Upper lobe of right lung (tissue), 1 donor: ENCODE measurements around the gene CFLAR. TPM values are rescaled to one million over a fixed set of nuclear protein-coding genes. Genes with fewer than 3 reads are reported as not detected.

Experiments used
- ATAC-seq: fragments of 200-7000 bp; cut with Tn5 transposase; one replicate; pipeline ENCODE4 v1.9.1; 2020; ENCODE audit warnings: mild to moderate bottlenecking, moderate library complexity
- DNase-seq: peaks from one replicate; pipeline ENCODE4 v3.0.0-alpha.2; 2020
- H3K27ac ChIP-seq: fragments of 200-600 bp; one replicate; pipeline ENCODE4 v1.8.0; 2022
- H3K27me3 ChIP-seq: fragments of 200-600 bp; one replicate; pipeline ENCODE4 v1.8.0; 2022; ENCODE audit warnings: mild to moderate bottlenecking
- H3K36me3 ChIP-seq: fragments of 200-600 bp; one replicate; pipeline ENCODE4 v1.8.0; 2022
- H3K4me1 ChIP-seq: fragments of 200-600 bp; one replicate; pipeline ENCODE4 v1.8.0; 2022
- H3K4me3 ChIP-seq: fragments of 200-600 bp; one replicate; pipeline ENCODE4 v1.8.0; 2022; ENCODE audit warnings: mild to moderate bottlenecking
- H3K9me3 ChIP-seq: fragments of 200-600 bp; one replicate; pipeline ENCODE4 v1.8.0; 2022
- CTCF ChIP-seq: fragments of 200-600 bp; IDR thresholded peaks from one replicate; pipeline ENCODE4 v1.8.0; 2022; ENCODE audit warnings: antibody characterized with exemption
- intact Hi-C: fragments of 100-400 bp; cut with DNase I; formaldehyde crosslinking; loops from one replicate; pipeline ENCODE4 v1.11.0; 2022
- total RNA-seq: library from RNA; stranded (reverse); fragmentation: NEBNext Ultra II Directional; extraction: Animal tissue kit (Norgen Biotek cat#: 25700); gene quantifications from one replicate; pipeline ENCODE4 v1.2.1, GENCODE V29; 2021
- donor health status: DM: no; HTN: yes; CAD: no; lungs with severe emphysema.

The CFLAR gene
- total RNA-seq, 1 donor from 2014 or later = 316 TPM

DNA sequence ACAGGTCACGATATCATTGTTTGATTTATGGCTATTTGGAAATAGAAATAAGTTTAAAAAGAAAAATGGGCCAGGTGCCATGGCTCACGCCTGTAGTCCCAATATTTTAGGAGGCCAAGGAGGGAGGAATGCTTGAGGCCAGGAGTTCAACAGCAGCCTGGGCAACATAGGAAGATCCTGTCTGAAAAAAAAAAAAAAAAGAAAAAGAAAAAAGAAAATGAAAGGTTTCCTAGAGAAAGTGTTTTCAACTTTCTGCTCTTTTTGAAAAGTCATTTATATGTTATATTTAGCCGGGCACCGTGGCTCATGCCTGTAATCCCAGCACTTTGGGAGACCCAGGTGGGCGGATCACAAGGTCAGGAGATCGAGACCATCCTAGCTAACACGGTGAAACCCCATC, 41.0 kb upstream of the CFLAR start:
- no peak for ATAC-seq
- H3K27me3 ChIP-seq = no peaks in the 10 kb centered on the region
- no peak for TF ChIP-seq CTCF
- H3K36me3 ChIP-seq = peaks cover 14% of the 10 kb centered on the region
- H3K4me3 ChIP-seq = no peak overlapping the region
- intact Hi-C loops = no loop called here
- no peak for DNase-seq
- no peak overlapping the region for H3K27ac ChIP-seq
- peaks cover 21% of the 10 kb centered on the region for H3K4me1 ChIP-seq
- H3K9me3 ChIP-seq = no peaks in the 10 kb centered on the region

- H3K9me3 ChIP-seq = no peaks in the 10 kb centered on the region
- DNase-seq = no peak
- peaks cover 65% of the 10 kb centered on the region for H3K36me3 ChIP-seq
- no peaks in the 10 kb centered on the region for H3K4me1 ChIP-seq
- H3K4me3 ChIP-seq = no peak overlapping the region
- intact Hi-C loops = no loop called here
- H3K27me3 ChIP-seq = no peaks in the 10 kb centered on the region
- H3K27ac ChIP-seq = no peak overlapping the region
- TF ChIP-seq CTCF = no peak
- ATAC-seq = peak; percentile 65
These were observed 31.1 kb upstream of the CFLAR start for GRCh38 chr2:201084863-201085262.

- Histone ChIP-seq H3K9me3 (no peaks in the 10 kb centered on the region), H3K4me1 (peaks cover 3% of the 10 kb centered on the region), H3K27ac (no peak overlapping the region), H3K36me3 (peaks cover 17% of the 10 kb centered on the region), H3K4me3 (no peak overlapping the region), H3K27me3 (no peaks in the 10 kb centered on the region)
- TF ChIP-seq CTCF = no peak
- intact Hi-C loops = no loop called here
- DNase-seq (no peak), ATAC-seq (no peak)
These were observed 25.4 kb upstream of the CFLAR start for GRCh38 chr2:201090574-201090973.

DNA sequence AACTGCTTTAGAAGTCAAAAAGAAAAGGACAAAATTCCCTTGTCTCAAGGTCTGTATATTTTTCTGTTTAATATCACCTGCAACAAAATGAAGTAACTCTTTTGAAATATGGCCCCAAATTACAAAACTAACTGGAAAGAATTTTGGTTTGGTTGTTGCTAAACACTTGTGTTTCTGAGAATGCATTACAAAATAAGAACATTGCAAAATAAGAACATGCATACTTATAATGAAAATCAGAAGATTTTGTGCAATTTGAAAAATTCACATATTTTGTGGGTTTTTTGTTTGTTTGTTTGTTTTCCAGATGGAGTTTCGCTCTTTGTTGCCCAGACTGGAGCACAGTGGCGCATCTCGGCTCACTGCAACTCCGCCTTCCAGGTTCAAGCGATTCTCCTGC, 22.4 kb upstream of the CFLAR start:
- ATAC-seq (no peak), DNase-seq (no peak)
- Histone ChIP-seq H3K4me3 (no peak overlapping the region), H3K27ac (no peak overlapping the region), H3K36me3 (peaks cover 4% of the 10 kb centered on the region), H3K27me3 (no peaks in the 10 kb centered on the region), H3K4me1 (peaks cover 3% of the 10 kb centered on the region), H3K9me3 (no peaks in the 10 kb centered on the region)
- no peak for TF ChIP-seq CTCF
- intact Hi-C loops = no loop called here

DNA sequence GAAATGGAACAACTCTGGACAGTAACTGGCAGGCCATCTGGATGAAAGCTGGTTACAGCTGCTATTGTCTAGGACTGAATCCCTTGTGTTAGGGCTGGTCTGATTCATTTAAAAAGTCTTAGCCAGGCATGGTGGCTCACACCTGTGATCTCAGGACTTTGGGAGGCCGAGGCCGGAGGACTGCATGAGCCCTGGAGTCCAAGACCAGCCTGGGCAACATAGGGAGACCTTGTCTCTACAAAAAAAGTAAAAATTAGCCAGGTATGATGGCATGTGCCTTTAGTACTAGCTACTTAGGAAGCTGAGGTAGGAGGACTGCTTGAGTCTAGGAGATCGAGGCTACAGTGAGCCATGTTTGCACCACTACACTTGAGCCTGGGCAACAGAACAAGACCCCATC, 15.5 kb upstream of the CFLAR start:
- no peak for TF ChIP-seq CTCF
- no peak for DNase-seq
- no peak for ATAC-seq
- H3K9me3 ChIP-seq = no peaks in the 10 kb centered on the region
- no peaks in the 10 kb centered on the region for H3K36me3 ChIP-seq
- no peaks in the 10 kb centered on the region for H3K4me1 ChIP-seq
- H3K27me3 ChIP-seq = no peaks in the 10 kb centered on the region
- intact Hi-C loops = no loop called here
- H3K4me3 ChIP-seq = no peak overlapping the region
- H3K27ac ChIP-seq = no peak overlapping the region

DNA sequence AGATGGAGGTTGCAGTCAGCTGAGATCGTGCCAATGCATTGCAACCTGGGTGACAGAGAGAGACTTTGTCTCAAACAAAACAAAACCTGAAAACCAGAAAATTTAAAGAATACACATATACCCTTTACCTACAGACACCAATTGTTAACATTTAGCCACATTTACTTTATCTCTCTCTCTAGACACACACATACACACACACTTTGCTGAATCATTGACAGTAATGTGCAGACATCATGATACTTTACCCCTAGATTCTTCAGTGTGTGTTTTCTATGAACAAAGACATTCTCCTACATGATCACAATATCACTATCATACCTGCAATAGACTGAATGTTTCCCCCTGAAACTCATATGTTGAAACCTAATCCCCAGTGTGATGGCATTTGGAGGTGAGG, 10.2 kb upstream of the CFLAR start:
- H3K27ac ChIP-seq = no peak overlapping the region
- intact Hi-C loops = no loop called here
- H3K4me3 ChIP-seq = no peak overlapping the region
- H3K4me1 ChIP-seq = no peaks in the 10 kb centered on the region
- TF ChIP-seq CTCF = no peak
- H3K9me3 ChIP-seq = no peaks in the 10 kb centered on the region
- no peaks in the 10 kb centered on the region for H3K36me3 ChIP-seq
- no peak for ATAC-seq
- DNase-seq = no peak
- H3K27me3 ChIP-seq = no peaks in the 10 kb centered on the region
